Measurements from ENCODE around the gene MSL1.

- TF ChIP-seq ARNTL (CRISPR knock-in tag; IDR thresholded peaks at IDR 0.05; ENCODE audit: borderline replicate concordance, low read depth), result no peak
- no peak for TF ChIP-seq PATZ1 (CRISPR knock-in tag; IDR thresholded peaks at IDR 0.05; ENCODE audit: borderline replicate concordance)
- no peak for TF ChIP-seq TSHZ2 (CRISPR knock-in tag; IDR thresholded peaks at IDR 0.05)
- TF ChIP-seq SNAI2 (CRISPR knock-in tag; IDR thresholded peaks at IDR 0.05), result no peak
- no peak for TF ChIP-seq CREB5 (CRISPR knock-in tag; IDR thresholded peaks at IDR 0.05; ENCODE audit: low read depth)
- no peak for TF ChIP-seq PPARA (CRISPR knock-in tag; IDR thresholded peaks at IDR 0.05; ENCODE audit: borderline replicate concordance)
- TF ChIP-seq ZFP30 (CRISPR knock-in tag; IDR thresholded peaks at IDR 0.05), result no peak
- TF ChIP-seq TOX (CRISPR knock-in tag; IDR thresholded peaks at IDR 0.05; ENCODE audit: borderline replicate concordance), result no peak
- TF ChIP-seq RARB (CRISPR knock-in tag; IDR thresholded peaks at IDR 0.05), result no peak
- no peak for TF ChIP-seq ZFP3 (CRISPR knock-in tag; IDR thresholded peaks at IDR 0.05)
Observed at GRCh38 chr17:40179923-40180659, 58.3 kb downstream of the MSL1 start.
